HepG2 (cell line): Measurements from ENCODE around the gene TMEM183A. TPM values are rescaled to one million over a fixed set of nuclear protein-coding genes. Genes with fewer than 3 reads are reported as not detected.

Source experiments
- ARID2 ChIP-seq: sonication (generic); formaldehyde crosslinking; IDR thresholded peaks from 2 replicates; pipeline ENCODE4 v1.8.1; 2022; ENCODE audit warnings: mild to moderate bottlenecking, missing genetic modification reagents, borderline replicate concordance
- CREB1 ChIP-seq, 2 experiments: fragments of 450-650 bp in 1 of 2; IDR thresholded peaks; 2 replicates each; pipeline ENCODE4 v1.6.1; 2016 to 2017; ENCODE audit warnings: control low read depth in 1 of 2, mild to moderate bottlenecking in 1 of 2, missing compliant biosample characterization in 1 of 2, missing genetic modification characterization in 1 of 2
- ERF ChIP-seq: IDR thresholded peaks from 2 replicates; pipeline ENCODE4 v1.6.1; 2018; ENCODE audit warnings: missing biosample characterization, missing genetic modification reagents
- KAT7 ChIP-seq: IDR thresholded peaks from 2 replicates; pipeline ENCODE4 v1.6.1; 2018; ENCODE audit warnings: borderline replicate concordance, missing compliant biosample characterization
- MED13 ChIP-seq: sonication (generic); formaldehyde crosslinking; IDR thresholded peaks from 2 replicates; pipeline ENCODE4 v1.5.0; 2020; ENCODE audit warnings: missing genetic modification reagents
- NFKBIZ ChIP-seq: IDR thresholded peaks from 2 replicates; pipeline ENCODE4 v1.6.1; 2018; ENCODE audit warnings: missing genetic modification reagents, missing compliant biosample characterization
- NFYC ChIP-seq: IDR thresholded peaks from 2 replicates; pipeline ENCODE4 v1.6.1; 2016; ENCODE audit warnings: missing genetic modification reagents, missing compliant biosample characterization
- NR2C2 ChIP-seq: sonication (generic); formaldehyde crosslinking; IDR thresholded peaks from 2 replicates; pipeline ENCODE4 v1.4.0; 2020; ENCODE audit warnings: missing genetic modification reagents, mild to moderate bottlenecking, moderate library complexity, borderline replicate concordance
- PHF8 ChIP-seq: sonication (generic); formaldehyde crosslinking; IDR thresholded peaks from 2 replicates; pipeline ENCODE4 v1.5.0; 2020; ENCODE audit warnings: missing genetic modification reagents
- PLRG1 ChIP-seq: fragments of 450-650 bp; conservative IDR thresholded peaks from 2 replicates; pipeline ENCODE4 v1.6.1; 2016
- RNF2 ChIP-seq: fragments of 450-650 bp; conservative IDR thresholded peaks from 2 replicates; pipeline ENCODE4 v1.6.1; 2016; ENCODE audit warnings: low read depth
- SIX4 ChIP-seq: sonication (generic); formaldehyde crosslinking; IDR thresholded peaks from 2 replicates; pipeline ENCODE4 v1.4.0; 2020; ENCODE audit warnings: missing genetic modification reagents
- SPEN ChIP-seq: sonication (generic); formaldehyde crosslinking; IDR thresholded peaks from 2 replicates; pipeline ENCODE4 v1.5.1; 2020; ENCODE audit warnings: low read depth, mild to moderate bottlenecking, missing genetic modification reagents
- SRSF9 ChIP-seq: fragments of 200-400 bp; formaldehyde crosslinking; IDR thresholded peaks from 2 replicates; pipeline ENCODE4 v1.6.1; 2018; ENCODE audit warnings: borderline replicate concordance, mild to moderate bottlenecking, low read depth, low read length; ENCODE audit not compliant: insufficient read depth, poor library complexity, severe bottlenecking
- THAP11 ChIP-seq: IDR thresholded peaks from 2 replicates; pipeline ENCODE4 v1.6.1; 2016; ENCODE audit warnings: missing biosample characterization, missing genetic modification reagents
- ZFP90 ChIP-seq: sonication (generic); formaldehyde crosslinking; IDR thresholded peaks from 2 replicates; pipeline ENCODE4 v1.8.0; 2022; ENCODE audit warnings: missing genetic modification reagents, mild to moderate bottlenecking, inconsistent platforms, borderline replicate concordance
- ZNF12 ChIP-seq: sonication (generic); formaldehyde crosslinking; IDR thresholded peaks from 2 replicates; pipeline ENCODE4 v1.5.0; 2020; ENCODE audit warnings: missing genetic modification reagents
- ZNF232 ChIP-seq: sonication (generic); formaldehyde crosslinking; IDR thresholded peaks from 2 replicates; pipeline ENCODE4 v1.4.0; 2020; ENCODE audit warnings: missing genetic modification reagents, borderline replicate concordance
- ZNF274 ChIP-seq: sonication (generic); formaldehyde crosslinking; IDR thresholded peaks from 2 replicates; pipeline ENCODE4 v1.5.1; 2020; ENCODE audit warnings: mild to moderate bottlenecking, missing genetic modification reagents
- ZNF33A ChIP-seq: sonication (generic); formaldehyde crosslinking; IDR thresholded peaks from 2 replicates; pipeline ENCODE4 v1.5.1; 2020; ENCODE audit warnings: missing genetic modification reagents, mild to moderate bottlenecking, moderate library complexity, borderline replicate concordance
- ZNF552 ChIP-seq: sonication (generic); formaldehyde crosslinking; IDR thresholded peaks from 2 replicates; pipeline ENCODE4 v1.9.0; 2022; ENCODE audit warnings: missing genetic modification reagents, mild to moderate bottlenecking, borderline replicate concordance
- ZNF614 ChIP-seq: IDR thresholded peaks from 2 replicates; pipeline ENCODE4 v1.6.1; 2018; ENCODE audit warnings: missing biosample characterization, missing genetic modification reagents, inconsistent platforms, borderline replicate concordance
- ZNF674 ChIP-seq: sonication (generic); formaldehyde crosslinking; IDR thresholded peaks from 2 replicates; pipeline ENCODE4 v1.5.0; 2020; ENCODE audit warnings: low read depth, mild to moderate bottlenecking, missing genetic modification reagents
- ZNF709 ChIP-seq: sonication (generic); formaldehyde crosslinking; IDR thresholded peaks from 2 replicates; pipeline ENCODE4 v1.5.0; 2020; ENCODE audit warnings: mild to moderate bottlenecking, missing genetic modification reagents
- ZNF766 ChIP-seq: sonication (generic); formaldehyde crosslinking; IDR thresholded peaks from 2 replicates; pipeline ENCODE4 v1.5.0; 2020; ENCODE audit warnings: missing genetic modification reagents, borderline replicate concordance
- ZNF782 ChIP-seq: sonication (generic); formaldehyde crosslinking; IDR thresholded peaks from 2 replicates; pipeline ENCODE4 v1.4.0; 2020; ENCODE audit warnings: missing genetic modification reagents, mild to moderate bottlenecking, borderline replicate concordance
- polyA plus RNA-seq, 8 experiments: library from polyadenylated mRNA; depleted of rRNA in 3 of 8; stranded (reverse) in 7 of 8; unstranded in 1 of 8; fragments of >200 nt; fragmentation: Illumina TruSeq in 4 of 8; extraction: Trizol in 4 of 8; gene quantifications; 2 replicates each; pipeline versions ENCODE4 v1.2.1 to v1.2.3, GENCODE V29; 2011 to 2016; ENCODE audit warnings: low read depth in 4 of 8, missing spikeins in 1 of 8, mixed read lengths in 1 of 8; ENCODE audit not compliant: insufficient read depth in 1 of 8
- total RNA-seq, 5 experiments: library from RNA; depleted of rRNA; stranded (reverse); fragments of >200 nt; fragmentation: Illumina TruSeq; extraction: Trizol; gene quantifications; 2 replicates each; pipeline ENCODE4 v1.2.3, GENCODE V29; 2016; ENCODE audit warnings: low read depth in 1 of 5
- TF ChIP-seq, protein P1 (sequence below): IDR thresholded peaks from 2 replicates; pipeline ENCODE4 v1.6.1; 2016; ENCODE audit warnings: missing biosample characterization, missing genetic modification reagents, low read depth
- TF ChIP-seq, protein P2 (sequence below): sonication (generic); formaldehyde crosslinking; conservative IDR thresholded peaks from 2 replicates; pipeline ENCODE4 v1.8.0; 2022; ENCODE audit warnings: mild to moderate bottlenecking, moderate library complexity, missing genetic modification reagents

TMEM183A gene
- total and polyA plus RNA-seq, 2 of the 13 experiments (the other 11 are each of a cell fraction or from before 2014, with no cell fraction given), result 59.7 to 82.0 TPM

DNA sequence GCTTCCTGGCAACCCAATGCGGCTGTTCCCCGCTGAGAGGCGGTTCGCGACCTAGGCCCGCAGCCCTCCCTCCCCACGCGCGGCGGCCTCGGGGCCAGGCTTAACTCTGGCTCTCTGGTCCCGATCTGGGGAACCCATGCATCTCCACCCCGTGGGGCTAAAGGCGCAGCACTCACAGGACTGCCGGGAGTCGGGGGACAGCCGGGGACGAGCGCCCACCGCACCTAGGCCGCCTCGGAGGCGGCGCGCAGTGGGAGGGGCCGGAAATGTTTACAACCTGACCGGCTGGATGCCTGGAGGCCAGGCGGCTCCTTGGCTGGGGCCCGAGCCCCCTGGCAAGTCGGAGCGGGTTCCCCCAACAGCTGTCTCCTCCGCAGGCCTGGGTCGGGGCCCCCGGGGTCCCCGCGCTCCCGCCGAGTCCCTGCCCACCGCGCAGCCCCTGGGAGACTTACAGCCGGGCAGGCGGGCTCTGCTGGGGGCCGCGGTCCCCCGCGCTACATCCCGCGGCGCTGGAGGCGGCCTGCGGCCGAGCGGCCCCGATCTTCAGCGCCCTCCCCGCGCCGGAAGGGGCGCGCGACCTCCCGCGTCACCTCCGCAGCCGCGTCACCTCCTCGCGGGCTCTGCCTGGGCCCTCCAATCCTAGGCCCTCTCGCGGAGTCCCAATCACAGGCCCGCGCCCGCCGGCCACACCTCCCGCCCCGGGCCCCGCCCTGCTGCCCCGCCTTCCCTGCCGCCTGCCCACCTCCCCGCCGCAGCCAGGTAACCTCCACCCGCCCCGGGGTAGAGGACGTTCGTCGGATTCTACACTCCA is 49.2 kb upstream of the TMEM183A start, which contains the start of gene ADIPOR1 (continued):
- TF ChIP-seq NFYC (CRISPR knock-in tag) (peak; percentile 55), ZNF614 (CRISPR knock-in tag) (no peak), ZNF232 (CRISPR knock-in tag) (no peak; the same call in 1 of the 2 replicates), CREB1 (IDR thresholded peaks at IDR 0.05) (peak; percentile 82; the same call in 1 of the 2 replicates), CREB1 (CRISPR knock-in tag; IDR thresholded peaks at IDR 0.05) (peak; percentile 45; the same call in 1 of the 2 replicates), KAT7 (CRISPR knock-in tag) (peak; percentile 75; the same call in 1 of the 2 replicates), SRSF9 (no peak), ZNF782 (CRISPR knock-in tag) (0 out of 2 replicates have a peak, but pooled peaks have one; percentile 41), ZNF766 (CRISPR knock-in tag) (no peak), THAP11 (peak; percentile 82), RNF2 (no peak), SPEN (CRISPR knock-in tag) (peak; percentile 86), ZNF552 (CRISPR knock-in tag) (no peak), PLRG1 (no peak), ERF (CRISPR knock-in tag) (no peak), ZNF709 (CRISPR knock-in tag) (0 out of 2 replicates have a peak, but pooled peaks have one; percentile 30), ZNF12 (CRISPR knock-in tag) (no peak), PHF8 (CRISPR knock-in tag) (peak; percentile 79), ZNF274 (CRISPR knock-in tag) (no peak), ARID2 (CRISPR knock-in tag) (no peak), ZNF674 (CRISPR knock-in tag) (no peak), ZFP90 (CRISPR knock-in tag) (peak; percentile 6; the same call in 1 of the 2 replicates), NR2C2 (CRISPR knock-in tag) (peak; percentile 87), MED13 (no peak), SIX4 (CRISPR knock-in tag) (no peak), ZNF33A (CRISPR knock-in tag) (0 out of 2 replicates have a peak, but pooled peaks have one; percentile 31), NFKBIZ (CRISPR knock-in tag) (no peak)
- TF ChIP-seq, protein P1, sequence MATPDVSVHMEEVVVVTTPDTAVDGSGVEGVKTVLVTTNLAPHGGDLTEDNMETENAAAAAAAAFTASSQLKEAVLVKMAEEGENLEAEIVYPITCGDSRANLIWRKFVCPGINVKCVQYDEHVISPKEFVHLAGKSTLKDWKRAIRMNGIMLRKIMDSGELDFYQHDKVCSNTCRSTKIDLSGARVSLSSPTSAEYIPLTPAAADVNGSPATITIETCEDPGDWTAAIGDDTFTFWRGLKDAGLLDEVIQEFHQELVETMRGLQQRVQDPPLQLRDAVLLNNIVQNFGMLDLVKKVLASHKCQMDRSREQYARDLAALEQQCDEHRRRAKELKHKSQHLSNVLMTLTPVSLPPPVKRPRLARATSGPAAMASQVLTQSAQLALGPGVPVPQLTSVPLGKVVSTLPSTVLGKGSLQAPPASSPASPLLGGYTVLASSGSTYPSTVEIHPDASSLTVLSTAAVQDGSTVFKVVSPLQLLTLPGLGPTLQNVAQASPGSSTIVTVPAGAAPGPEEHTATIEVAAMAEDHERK (CRISPR knock-in tag), result no peak
- TF ChIP-seq, protein P2, sequence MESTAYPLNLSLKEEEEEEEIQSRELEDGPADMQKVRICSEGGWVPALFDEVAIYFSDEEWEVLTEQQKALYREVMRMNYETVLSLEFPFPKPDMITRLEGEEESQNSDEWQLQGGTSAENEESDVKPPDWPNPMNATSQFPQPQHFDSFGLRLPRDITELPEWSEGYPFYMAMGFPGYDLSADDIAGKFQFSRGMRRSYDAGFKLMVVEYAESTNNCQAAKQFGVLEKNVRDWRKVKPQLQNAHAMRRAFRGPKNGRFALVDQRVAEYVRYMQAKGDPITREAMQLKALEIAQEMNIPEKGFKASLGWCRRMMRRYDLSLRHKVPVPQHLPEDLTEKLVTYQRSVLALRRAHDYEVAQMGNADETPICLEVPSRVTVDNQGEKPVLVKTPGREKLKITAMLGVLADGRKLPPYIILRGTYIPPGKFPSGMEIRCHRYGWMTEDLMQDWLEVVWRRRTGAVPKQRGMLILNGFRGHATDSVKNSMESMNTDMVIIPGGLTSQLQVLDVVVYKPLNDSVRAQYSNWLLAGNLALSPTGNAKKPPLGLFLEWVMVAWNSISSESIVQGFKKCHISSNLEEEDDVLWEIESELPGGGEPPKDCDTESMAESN (CRISPR knock-in tag), result no peak; the same call in 1 of the 2 replicates
